Kidney (tissue), 14 donors: ENCODE measurements around the gene FARP1. TPM values are rescaled to one million over a fixed set of nuclear protein-coding genes. Genes with fewer than 3 reads are reported as not detected.

ENCODE experiments used
- DNase-seq, 5 donors: peaks; one replicate each; pipeline ENCODE4 v3.0.0-alpha.2; 2013 to 2020
- FAIRE-seq: peaks from 2 replicates; lab custom pipeline; 2012; peaks lifted over from hg19 to GRCh38; lab: Jason Lieb, UNC
- H3K27ac ChIP-seq, 2 donors: one replicate each; pipeline ENCODE4 v1.7.0; 2013; ENCODE audit warnings: low read depth in 2 of 2, low read length in 2 of 2, inconsistent platforms in 1 of 2
- H3K27me3 ChIP-seq: one replicate; pipeline ENCODE4 v1.7.1; 2013; ENCODE audit warnings: low read length, inconsistent platforms; ENCODE audit not compliant: control insufficient read depth, insufficient read depth
- H3K36me3 ChIP-seq, 3 donors: one replicate each; pipeline versions ENCODE4 v1.7.0 to v1.7.1; 2013; ENCODE audit warnings: low read length in 3 of 3, control low read depth in 1 of 3, inconsistent platforms in 1 of 3; ENCODE audit not compliant: insufficient read depth in 3 of 3, control insufficient read depth in 2 of 3
- H3K4me1 ChIP-seq, 3 donors: one replicate each; pipeline versions ENCODE4 v1.7.0 to v1.7.1; 2013; ENCODE audit warnings: low read length in 3 of 3, inconsistent platforms in 1 of 3, low read depth in 1 of 3; ENCODE audit not compliant: control insufficient read depth in 2 of 3, insufficient read depth in 2 of 3
- H3K4me3 ChIP-seq, 3 donors: one replicate each; pipeline versions ENCODE4 v1.7.0 to v1.8.1; 2013; ENCODE audit warnings: low read length in 3 of 3, control low read depth in 1 of 3, inconsistent platforms in 1 of 3
- H3K9ac ChIP-seq, 3 donors: one replicate each; pipeline versions ENCODE4 v1.7.0 to v1.7.1; 2013; ENCODE audit warnings: low read length in 3 of 3, control low read depth in 1 of 3, inconsistent platforms in 1 of 3
- H3K9me3 ChIP-seq, 3 donors: one replicate each; pipeline versions ENCODE4 v1.7.0 to v1.7.1; 2013; ENCODE audit warnings: low read length in 3 of 3, control low read depth in 1 of 3, inconsistent platforms in 1 of 3; ENCODE audit not compliant: control insufficient read depth in 2 of 3, insufficient read depth in 1 of 3
- CTCF ChIP-seq: IDR thresholded peaks from 3 replicates; pipeline ENCODE4 v1.5.1; 2012; ENCODE audit warnings: mild to moderate bottlenecking, moderate library complexity, borderline replicate concordance; ENCODE audit not compliant: insufficient read depth; ENCODE audit errors: extremely low read depth
- intact Hi-C: fragments of 100-400 bp; cut with DNase I; formaldehyde crosslinking; loops from one replicate; pipeline ENCODE4 v1.11.1; 2022
- polyA plus RNA-seq: library from polyadenylated mRNA; stranded (reverse); fragments of 350-450 nt; fragmentation: Illumina TruSeq; extraction: RNeasy Lipid Tissue Mini Kit (QIAGEN cat#74804); gene quantifications from one replicate; pipeline ENCODE4 v1.2.3, GENCODE V29; 2014; ENCODE audit warnings: low read depth, low replicate concordance; ENCODE audit not compliant: insufficient read depth
- total RNA-seq: library from RNA; stranded (reverse); fragmentation: NEBNext Ultra II Directional; extraction: Animal tissue kit (Norgen Biotek cat#: 25700); gene quantifications from one replicate; pipeline ENCODE4 v1.2.1, GENCODE V29; 2021
- donor health status: control.
- donor health status: control.
- donor health status: control.
- donor health status: control.
- donor health status: control.
- donor health status: DM: yes; HTN: yes; CAD: no.
- donor health status: Normal renal cell carcinoma (clear cell type).

Gene FARP1
- total and polyA plus RNA-seq, 2 donors from 2014 or later = 123 to 229 TPM

GRCh38 chr13:98483601-98484288 lies 340.9 kb downstream of the FARP1 start:
- peak overlapping the region in 1 of 3 donors; percentile 4 for H3K4me3 ChIP-seq
- peak overlapping the region; percentile 84 to 91 for H3K27ac ChIP-seq
- DNase-seq = peak in 1 of 5 donors; percentile 45
- intact Hi-C loops = no loop called here
- no peak for FAIRE-seq
- TF ChIP-seq CTCF = no peak
- H3K36me3 ChIP-seq = peaks cover 0 to 12% (median 0%) of the 10 kb centered on the region in 3 donors
- H3K9ac ChIP-seq = peak overlapping the region in 2 of 3 donors; percentile 2 to 3
- H3K27me3 ChIP-seq = no peaks in the 10 kb centered on the region
- H3K4me1 ChIP-seq = peaks cover 7 to 38% (median 29%) of the 10 kb centered on the region in 3 donors
- no peaks in the 10 kb centered on the region for H3K9me3 ChIP-seq

DNA sequence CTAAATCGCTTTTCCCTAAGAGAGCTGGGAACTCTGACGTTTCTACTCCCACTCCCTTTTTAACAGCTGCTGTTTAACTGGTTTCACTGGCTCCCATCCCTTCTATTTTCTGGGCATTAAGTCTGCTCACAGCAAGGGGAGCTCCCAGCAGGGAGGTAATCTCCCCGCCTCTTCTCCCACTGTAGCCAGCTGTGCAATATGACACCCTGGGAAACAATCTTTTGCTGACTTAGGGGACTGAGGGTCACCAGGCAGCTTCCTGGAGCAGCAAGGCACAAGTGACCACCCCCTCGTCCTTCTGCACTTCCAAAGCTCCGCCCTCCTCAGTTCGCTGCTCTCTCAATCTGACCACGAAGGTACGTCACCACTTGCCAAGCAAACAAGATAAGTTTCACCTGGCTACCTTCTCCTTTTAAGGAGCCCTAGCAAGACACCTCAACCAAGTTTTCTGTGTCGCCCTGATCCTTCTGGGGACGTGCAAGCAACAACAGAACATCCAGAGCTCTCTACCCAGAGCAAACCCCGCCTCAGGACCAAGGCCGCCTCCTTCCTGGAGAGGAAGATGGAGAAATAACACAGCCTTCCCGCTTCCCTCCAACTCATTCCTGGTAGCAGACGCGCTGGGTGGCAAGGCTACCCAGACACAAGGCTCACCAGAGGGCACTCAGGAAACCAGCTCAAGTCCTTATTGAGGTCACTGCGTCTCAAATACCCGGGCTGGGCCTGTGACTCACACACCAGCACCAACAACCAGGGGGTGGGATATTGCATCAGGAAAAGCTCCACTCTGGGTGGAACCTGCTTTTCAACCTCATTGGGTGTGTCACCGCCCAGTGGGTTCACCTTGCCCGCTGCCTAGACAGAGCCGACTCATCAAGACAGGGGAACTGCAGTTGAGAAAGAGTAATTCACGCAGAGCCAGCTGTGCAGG lies 341.7 kb downstream of the FARP1 start:
- intact Hi-C loops = no loop called here
- no peaks in the 10 kb centered on the region for H3K9me3 ChIP-seq
- TF ChIP-seq CTCF = no peak
- DNase-seq (peak; percentile 93 to 97 (median 94)), FAIRE-seq (peak; percentile 37)
- H3K4me3 ChIP-seq = peak overlapping the region in 2 of 3 donors; percentile 4 to 12
- H3K9ac ChIP-seq = peak overlapping the region in 1 of 3 donors; percentile 2
- H3K27ac ChIP-seq = peak overlapping the region; percentile 84 to 91
- H3K27me3 ChIP-seq = no peaks in the 10 kb centered on the region
- peaks cover 4 to 44% (median 37%) of the 10 kb centered on the region in 3 donors for H3K4me1 ChIP-seq
- H3K36me3 ChIP-seq = peaks cover 0 to 12% (median 0%) of the 10 kb centered on the region in 3 donors

DNA sequence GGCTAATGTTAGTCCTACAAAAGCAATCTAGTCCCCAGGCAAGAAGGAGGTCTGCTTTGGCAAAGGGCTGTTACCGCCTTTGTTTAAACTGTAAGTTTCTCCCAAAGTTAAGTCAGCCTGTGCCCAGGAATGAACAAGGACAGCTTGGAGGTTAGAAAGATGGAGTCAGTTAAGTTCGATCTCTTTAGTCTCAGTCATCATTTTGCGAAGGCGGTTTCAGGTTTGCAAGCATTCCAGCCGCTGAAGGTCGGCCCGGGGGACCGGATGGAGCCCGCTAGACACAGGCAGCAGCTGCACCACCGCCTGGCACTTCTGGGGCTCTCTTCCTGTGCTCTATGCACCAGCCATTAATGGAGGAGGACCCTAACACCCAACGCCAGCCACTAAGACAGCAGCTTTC lies 342.7 kb downstream of the FARP1 start:
- Histone ChIP-seq H3K9me3 (no peaks in the 10 kb centered on the region), H3K36me3 (peaks cover 0 to 12% (median 0%) of the 10 kb centered on the region in 3 donors), H3K9ac (no peak overlapping the region), H3K27me3 (no peaks in the 10 kb centered on the region), H3K27ac (peak overlapping the region; percentile 84 to 91), H3K4me3 (no peak overlapping the region), H3K4me1 (peaks cover 11 to 52% (median 46%) of the 10 kb centered on the region in 3 donors)
- intact Hi-C loops = no loop called here
- FAIRE-seq (no peak), DNase-seq (no peak)
- TF ChIP-seq CTCF = no peak
